IPS-NIHi11 (cell line): ENCODE results near the gene SCTR.

ENCODE experiments used
- DNase-seq: peaks from one replicate; pipeline ENCODE4 v3.0.0; 2012; ENCODE audit warnings: mixed read lengths, low spot score

Gene SCTR

GRCh38 chr2:119429225-119429981 lies 94.9 kb downstream of the SCTR start:
- DNase-seq: no peak

- no peak for DNase-seq
Measured at GRCh38 chr2:119428488-119429224, 95.6 kb downstream of the SCTR start.

GRCh38 chr2:119427756-119428155 lies 96.5 kb downstream of the SCTR start:
- no peak for DNase-seq

GRCh38 chr2:119426801-119427395 lies 97.4 kb downstream of the SCTR start:
- no peak for DNase-seq

- no peak for DNase-seq
Measured at GRCh38 chr2:119426396-119426675, 97.9 kb downstream of the SCTR start.

GRCh38 chr2:119425620-119426395 lies 98.5 kb downstream of the SCTR start:
- no peak for DNase-seq

GRCh38 chr2:119425119-119425405 lies 99.2 kb downstream of the SCTR start:
- no peak for DNase-seq

GRCh38 chr2:119424284-119425118 lies 99.8 kb downstream of the SCTR start:
- no peak for DNase-seq

GRCh38 chr2:119423811-119424210 lies 100.5 kb downstream of the SCTR start:
- no peak for DNase-seq

GRCh38 chr2:119423108-119423444 lies 101.2 kb downstream of the SCTR start:
- no peak for DNase-seq

GRCh38 chr2:119422360-119423107 lies 101.7 kb downstream of the SCTR start:
- DNase-seq: no peak

- DNase-seq: no peak
Measured at GRCh38 chr2:119421741-119422140, 102.5 kb downstream of the SCTR start.

GRCh38 chr2:119421304-119421703 lies 103.0 kb downstream of the SCTR start:
- DNase-seq: no peak

GRCh38 chr2:119419803-119420508 lies 104.3 kb downstream of the SCTR start:
- no peak for DNase-seq

GRCh38 chr2:119419065-119419464 lies 105.2 kb downstream of the SCTR start:
- no peak for DNase-seq

GRCh38 chr2:119417908-119418307 lies 106.4 kb downstream of the SCTR start:
- no peak for DNase-seq

- DNase-seq: no peak
Measured at GRCh38 chr2:119416299-119416923, 107.9 kb downstream of the SCTR start.

GRCh38 chr2:119415630-119416029 lies 108.7 kb downstream of the SCTR start:
- no peak for DNase-seq

GRCh38 chr2:119414894-119415293 lies 109.4 kb downstream of the SCTR start:
- no peak for DNase-seq

GRCh38 chr2:119409506-119409905 lies 114.8 kb downstream of the SCTR start:
- no peak for DNase-seq
